HCT116 (cell line): ENCODE measurements around the gene DCAF11. TPM values are rescaled to one million over a fixed set of nuclear protein-coding genes. Genes with fewer than 3 reads are reported as not detected.

Experiments used
- ATAC-seq: fragments of 200-7000 bp; cut with Tn5 transposase; 2 replicates; pipeline ENCODE4 v1.9.1; 2020; ENCODE audit warnings: mild to moderate bottlenecking, moderate library complexity
- BruUV-seq: library from RNA; stranded (reverse); fragments of 400-500 nt; replicated peaks from 2 replicates; lab custom pipeline; 2021; lab: Mats Ljungman, UMichigan
- CTCF ChIA-PET: fragments of 300-600 bp; sonication (Branson Sonifier 250); formaldehyde crosslinking; loops from one replicate; lab custom pipeline; 2021; ENCODE audit warnings: antibody characterized with exemption; lab: Charles Lee
- POLR2A ChIA-PET: fragments of 300-600, 350-600 bp; sonication (Branson Sonifier 250); formaldehyde crosslinking; loops from one replicate; lab custom pipeline; 2021; ENCODE audit warnings: antibody characterized with exemption; lab: Charles Lee
- RAD21 ChIA-PET, 2 experiments: fragments of 300-600 bp; sonication (Branson Sonifier 250); formaldehyde crosslinking; loops; one replicate each; lab custom pipeline; 2023; ENCODE audit warnings: low total read pairs in 2 of 2; ENCODE audit not compliant: uncharacterized antibody in 2 of 2, unreplicated experiment in 2 of 2, low non-redundant PET in 1 of 2; lab: Charles Lee
- DNase-seq: peaks from one replicate; pipeline ENCODE4 v3.0.0-alpha.2; 2010; ENCODE audit warnings: low read depth, low spot score
- H2AFZ ChIP-seq: fragments of 200-600 bp; shearing (Covaris generic), sonication (generic); 2 replicates; pipeline ENCODE4 v1.6.1; 2017; ENCODE audit warnings: low read depth, mixed run types, mixed read lengths, antibody characterized with exemption, low read length; ENCODE audit not compliant: poor library complexity, severe bottlenecking
- H3K27ac ChIP-seq: 2 replicates; pipeline ENCODE4 v1.5.1; 2012; ENCODE audit warnings: low read depth, low read length
- H3K27me3 ChIP-seq: fragments of 200-600 bp; sonication (generic); 2 replicates; pipeline ENCODE4 v1.6.1; 2016; ENCODE audit warnings: mixed run types, low read length, mixed read lengths; ENCODE audit not compliant: insufficient read depth
- H3K36me3 ChIP-seq, 2 experiments: fragments of 200-500 bp in 1 of 2; fragments of 200-600 bp in 1 of 2; sonication (Bioruptor generic) in 1 of 2; sonication (generic) in 1 of 2; 2 replicates each; pipeline versions ENCODE4 v1.5.1 to v1.6.1; 2014 to 2016; ENCODE audit warnings: low read length in 2 of 2, inconsistent platforms in 1 of 2, mixed read lengths in 1 of 2, mixed run types in 1 of 2; ENCODE audit not compliant: insufficient read depth in 2 of 2, control insufficient read depth in 1 of 2
- H3K4me1 ChIP-seq, 2 experiments: fragments of 200-600 bp in 1 of 2; sonication (generic) in 1 of 2; 2 replicates each; pipeline versions ENCODE4 v1.5.1 to v1.6.1; 2012 to 2017; ENCODE audit warnings: low read length in 2 of 2, inconsistent platforms in 1 of 2, mild to moderate bottlenecking in 1 of 2, mixed read lengths in 1 of 2, mixed run types in 1 of 2, moderate library complexity in 1 of 2; ENCODE audit not compliant: insufficient read depth in 2 of 2, control insufficient read depth in 1 of 2
- H3K4me2 ChIP-seq: fragments of 200-600 bp; sonication (generic); 2 replicates; pipeline ENCODE4 v1.6.1; 2017; ENCODE audit warnings: mixed run types, low read length, mixed read lengths
- H3K4me3 ChIP-seq, 2 experiments: fragments of 200-600 bp in 1 of 2; sonication (generic) in 1 of 2; replicated peaks in 1 of 2; 2 replicates each; pipeline ENCODE4 v1.5.1; 2011 to 2016; ENCODE audit warnings: low read length in 2 of 2, control low read depth in 1 of 2, low read depth in 1 of 2, mild to moderate bottlenecking in 1 of 2, mixed read lengths in 1 of 2, mixed run types in 1 of 2
- H3K79me2 ChIP-seq: fragments of 200-600 bp; sonication (generic); 2 replicates; pipeline ENCODE4 v1.6.1; 2017; ENCODE audit warnings: mild to moderate bottlenecking, mixed run types, low read length, moderate library complexity, mixed read lengths; ENCODE audit not compliant: insufficient read depth
- H3K9ac ChIP-seq: fragments of 200-600 bp; sonication (generic); 2 replicates; pipeline ENCODE4 v1.6.1; 2016; ENCODE audit warnings: low read length, mixed read lengths
- H3K9me2 ChIP-seq: fragments of 200-600 bp; sonication (generic), shearing (Covaris generic); 2 replicates; pipeline ENCODE4 v1.6.1; 2017; ENCODE audit warnings: mixed run types, mild to moderate bottlenecking, moderate library complexity; ENCODE audit not compliant: insufficient read depth
- H3K9me3 ChIP-seq, 2 experiments: fragments of 200-500 bp in 1 of 2; fragments of 200-600 bp in 1 of 2; sonication (Bioruptor generic) in 1 of 2; sonication (generic) in 1 of 2; 2 replicates each; pipeline ENCODE4 v1.6.1; 2014 to 2017; ENCODE audit warnings: low read length in 2 of 2, mixed read lengths in 2 of 2, inconsistent platforms in 1 of 2, low read depth in 1 of 2, mild to moderate bottlenecking in 1 of 2, mixed run types in 1 of 2, moderate library complexity in 1 of 2; ENCODE audit not compliant: control insufficient read depth in 1 of 2, insufficient read depth in 1 of 2
- H4K20me1 ChIP-seq: fragments of 200-600 bp; sonication (generic), shearing (Covaris generic); 2 replicates; pipeline ENCODE4 v1.6.1; 2017; ENCODE audit warnings: mixed run types, mild to moderate bottlenecking, moderate library complexity; ENCODE audit not compliant: insufficient read depth
- CEBPB ChIP-seq: IDR thresholded peaks from 2 replicates; pipeline ENCODE4 v1.6.1; 2012; ENCODE audit warnings: low read depth
- EGR1 ChIP-seq: IDR thresholded peaks from 2 replicates; pipeline ENCODE4 v1.6.1; 2012; ENCODE audit warnings: low read depth
- ELF1 ChIP-seq: IDR thresholded peaks from 2 replicates; pipeline ENCODE4 v1.6.1; 2012; ENCODE audit warnings: low read depth, borderline replicate concordance
- EZH2 ChIP-seq: fragments of 200-600 bp; sonication (generic); IDR thresholded peaks from 2 replicates; pipeline ENCODE4 v1.6.1; 2017; ENCODE audit warnings: antibody characterized with exemption, mixed run types
- FOSL1 ChIP-seq: IDR thresholded peaks from 2 replicates; pipeline ENCODE4 v1.6.1; 2012; ENCODE audit warnings: low read depth
- RAD21 ChIP-seq: IDR thresholded peaks from 2 replicates; pipeline ENCODE4 v1.6.1; 2012; ENCODE audit warnings: low read depth, mild to moderate bottlenecking
- REST ChIP-seq: IDR thresholded peaks from 2 replicates; pipeline ENCODE4 v1.6.1; 2012; ENCODE audit warnings: low read depth
- SIN3A ChIP-seq: IDR thresholded peaks from 2 replicates; pipeline ENCODE4 v1.6.1; 2012; ENCODE audit warnings: low read depth
- SP1 ChIP-seq: IDR thresholded peaks from 2 replicates; pipeline ENCODE4 v1.6.1; 2012; ENCODE audit warnings: low read depth
- TCF7L2 ChIP-seq: IDR thresholded peaks from 2 replicates; pipeline ENCODE4 v1.7.0; 2011; ENCODE audit warnings: borderline replicate concordance, inconsistent platforms; ENCODE audit not compliant: insufficient read depth, insufficient read length; ENCODE audit errors: extremely low read depth
- ZBTB33 ChIP-seq: IDR thresholded peaks from 2 replicates; pipeline ENCODE4 v1.6.1; 2011; ENCODE audit warnings: mild to moderate bottlenecking, low read length, moderate library complexity; ENCODE audit not compliant: insufficient replicate concordance; ENCODE audit errors: extremely low read depth
- ZFX ChIP-seq: fragments of 450-650 bp; IDR thresholded peaks from 2 replicates; pipeline ENCODE4 v1.6.1; 2017
- ZNF274 ChIP-seq: fragments of 200-500 bp; sonication (Bioruptor generic); IDR thresholded peaks from 2 replicates; pipeline ENCODE4 v1.6.1; 2014; ENCODE audit warnings: mild to moderate bottlenecking, low read depth, low read length, inconsistent platforms
- intact Hi-C: fragments of 100-400 bp; cut with micrococcal nuclease; formaldehyde crosslinking; loops from 2 replicates; pipeline ENCODE4 v1.10.0; 2022
- total RNA-seq: library from RNA; stranded (reverse); gene quantifications from one replicate; pipeline ENCODE4 v1.2.1, GENCODE V29; 2021; ENCODE audit not compliant: unreplicated experiment

The DCAF11 gene
- total RNA-seq, 1 experiment from 2014 or later, result 47.5 TPM

- ChIA-PET POLR2A (interaction anchor here (1.2 to 1.9 kb wide), 3 partner anchors 15 to 31 kb away, joined by 4 to 5 read pairs (median 5); partner anchors contain the start of genes EMC9 and PCK2), RAD21 (interaction anchor here (0.6 to 2.6 kb wide), 2 partner anchors 52 to 74 kb away, joined by 4 to 18 read pairs; no protein-coding TSS in a partner anchor), CTCF (interaction anchor here (0.9 to 5.5 kb wide), 7 partner anchors 17 to 521 kb away, joined by 3 to 116 read pairs (median 9); partner anchors contain the start of genes IRF9 and PCK2)
- no peak for ATAC-seq
- no peak overlapping the region for H3K27ac ChIP-seq
- H3K27me3 ChIP-seq, result no peaks in the 10 kb centered on the region
- no peak overlapping the region for H2AFZ ChIP-seq
- intact Hi-C loops, result loop anchor here (5.0 kb wide), 1 partner anchor 102 kb away; the partner anchor contains the start of gene CHMP4A
- no peak overlapping the region for H3K9ac ChIP-seq
- no peaks in the 10 kb centered on the region for H3K79me2 ChIP-seq
- peaks cover 0 to under 1% of the 10 kb centered on the region in 2 experiments; a peak in 1 of 4 replicates for H3K9me3 ChIP-seq
- no peaks in the 10 kb centered on the region for H3K36me3 ChIP-seq
- H4K20me1 ChIP-seq, result no peaks in the 10 kb centered on the region
- H3K9me2 ChIP-seq, result no peaks in the 10 kb centered on the region
- TF ChIP-seq TCF7L2 (no peak), ZBTB33 (no peak), SP1 (no peak), EZH2 (no peak), ELF1 (no peak), CEBPB (no peak), RAD21 (no peak), ZFX (no peak), SIN3A (no peak), REST (no peak), FOSL1 (no peak), EGR1 (no peak), ZNF274 (no peak)
- BruUV-seq, result no TSS peak
- H3K4me3 ChIP-seq, result no peak overlapping the region
- H3K4me1 ChIP-seq, result peaks cover 2 to 15% of the 10 kb centered on the region in 2 experiments; a peak in 3 of 4 replicates
- no peak overlapping the region for H3K4me2 ChIP-seq
- DNase-seq, result no peak
These were observed 4.5 kb upstream of the DCAF11 start for GRCh38 chr14:24110060-24110459.
